ENCODE measurements around the gene PVALEF. TPM values are rescaled to one million over a fixed set of nuclear protein-coding genes. Genes with fewer than 3 reads are reported as not detected.

PVALEF gene
- total and polyA plus RNA-seq, 2 of the 13 experiments (the other 11 are each of a cell fraction or from before 2014, with no cell fraction given), result 0.18 TPM

- TF ChIP-seq ATF3 (CRISPR knock-in tag; IDR thresholded peaks at IDR 0.05) (peak; percentile 38; the same call in 1 of the 2 replicates), ZBTB38 (CRISPR knock-in tag; IDR thresholded peaks at IDR 0.05) (peak; percentile 8; the same call in 1 of the 2 replicates), NFYB (CRISPR knock-in tag; IDR thresholded peaks at IDR 0.05) (peak; percentile 96), NR0B2 (CRISPR knock-in tag; IDR thresholded peaks at IDR 0.05) (peak; percentile 80; the same call in 1 of the 2 replicates), USF2 (IDR thresholded peaks at IDR 0.05; ENCODE audit: low read depth, low read length) (no peak), USF2 (CRISPR knock-in tag; IDR thresholded peaks at IDR 0.05; ENCODE audit: borderline replicate concordance) (no peak), ZSCAN5A (CRISPR knock-in tag; IDR thresholded peaks at IDR 0.05; ENCODE audit: borderline replicate concordance) (peak; percentile 86; the same call in 1 of the 2 replicates), DPF2 (CRISPR knock-in tag; IDR thresholded peaks at IDR 0.05; ENCODE audit: borderline replicate concordance, low read depth) (no peak), SNRNP70 (IDR thresholded peaks at IDR 0.05; ENCODE audit: low read depth, low read length) (no peak), RFX5 (IDR thresholded peaks at IDR 0.05; ENCODE audit: low read depth, low read length) (peak; percentile 83), SMYD3 (CRISPR knock-in tag; IDR thresholded peaks at IDR 0.05) (peak; percentile 98), ZNF782 (CRISPR knock-in tag; IDR thresholded peaks at IDR 0.05; ENCODE audit: borderline replicate concordance) (peak; percentile 77), MYPOP (CRISPR knock-in tag; IDR thresholded peaks at IDR 0.05) (peak; percentile 84), E2F1 (CRISPR knock-in tag; IDR thresholded peaks at IDR 0.05) (peak; percentile 97), EEA1 (CRISPR knock-in tag; IDR thresholded peaks at IDR 0.05; ENCODE audit: borderline replicate concordance) (peak; percentile 71; the same call in 1 of the 2 replicates)
Observed at GRCh38 chr17:81222906-81223761, 57.8 kb downstream of the PVALEF start, which contains the start of gene CEP131 (continued).
